Neural progenitor cell (in vitro differentiated cells): Measurements from ENCODE around the gene CCDC18. TPM values are rescaled to one million over a fixed set of nuclear protein-coding genes. Genes with fewer than 3 reads are reported as not detected.
A peak's percentile ranks its signal among the peaks of the same experiment; 100 is the strongest.

Experiments
- DNase-seq: peaks from one replicate; pipeline ENCODE4 v3.0.0-alpha.2; 2016; ENCODE audit warnings: low spot score
- H2AFZ ChIP-seq: fragments of 200-600 bp; sonication (generic); replicated peaks from 2 replicates; pipeline ENCODE4 v1.6.1; 2016; ENCODE audit warnings: antibody characterized with exemption
- H3F3A ChIP-seq: fragments of 200-600 bp; sonication (generic); 2 replicates; pipeline ENCODE4 v1.6.1; 2016; ENCODE audit warnings: antibody characterized with exemption, low read depth
- H3K27ac ChIP-seq: fragments of 200-600 bp; sonication (generic); 2 replicates; pipeline ENCODE4 v1.5.1; 2016; ENCODE audit warnings: mild to moderate bottlenecking
- H3K27me3 ChIP-seq: fragments of 200-600 bp; sonication (generic); 2 replicates; pipeline ENCODE4 v1.6.1; 2016; ENCODE audit warnings: mild to moderate bottlenecking, moderate library complexity
- H3K36me3 ChIP-seq: fragments of 200-600 bp; sonication (generic); 2 replicates; pipeline ENCODE4 v1.5.1; 2016
- H3K4me1 ChIP-seq: fragments of 200-600 bp; sonication (generic); 2 replicates; pipeline ENCODE4 v1.6.1; 2016; ENCODE audit warnings: mixed run types
- H3K4me2 ChIP-seq: fragments of 200-600 bp; sonication (generic); 2 replicates; pipeline ENCODE4 v1.6.1; 2016
- H3K4me3 ChIP-seq: fragments of 200-600 bp; sonication (generic); 2 replicates; pipeline ENCODE4 v1.5.1; 2016
- H3K79me2 ChIP-seq: fragments of 200-600 bp; sonication (generic); 2 replicates; pipeline ENCODE4 v1.6.1; 2016; ENCODE audit warnings: low read depth
- H3K9ac ChIP-seq: fragments of 200-600 bp; sonication (generic); 2 replicates; pipeline ENCODE4 v1.6.1; 2016
- H3K9me3 ChIP-seq: fragments of 200-600 bp; sonication (generic); 2 replicates; pipeline ENCODE4 v1.5.1; 2016; ENCODE audit warnings: low read depth
- H4K20me1 ChIP-seq: fragments of 200-600 bp; sonication (generic); 2 replicates; pipeline ENCODE4 v1.6.1; 2016; ENCODE audit warnings: low read depth
- H3K27ac Mint-ChIP-seq: 3 replicates; pipeline ENCODE4 v1.8.0; 2021; ENCODE audit warnings: mixed read lengths
- H3K27me3 Mint-ChIP-seq: 2 replicates; pipeline ENCODE4 v1.8.0; 2022; ENCODE audit warnings: low read depth, mild to moderate bottlenecking, inconsistent platforms, moderate library complexity, mixed read lengths; ENCODE audit not compliant: insufficient read depth
- H3K36me3 Mint-ChIP-seq: 3 replicates; pipeline ENCODE4 v1.8.0; 2021; ENCODE audit warnings: mixed read lengths
- H3K4me1 Mint-ChIP-seq: 3 replicates; pipeline ENCODE4 v1.8.0; 2021; ENCODE audit warnings: mixed read lengths
- H3K4me3 Mint-ChIP-seq: 3 replicates; pipeline ENCODE4 v1.8.0; 2021; ENCODE audit warnings: mild to moderate bottlenecking, moderate library complexity, mixed read lengths
- H3K9me3 Mint-ChIP-seq: 3 replicates; pipeline ENCODE4 v1.8.0; 2020; ENCODE audit warnings: mixed read lengths
- CTCF ChIP-seq: fragments of 200-600 bp; sonication (generic); IDR thresholded peaks from 2 replicates; pipeline ENCODE4 v1.5.1; 2017; ENCODE audit warnings: antibody characterized with exemption, mild to moderate bottlenecking
- EZH2 ChIP-seq: fragments of 200-600 bp; sonication (generic); IDR thresholded peaks from 2 replicates; pipeline ENCODE4 v1.6.1; 2017; ENCODE audit warnings: antibody characterized with exemption, mild to moderate bottlenecking, moderate library complexity
- EZH2phosphoT487 ChIP-seq: fragments of 200-600 bp; sonication (generic); IDR thresholded peaks from 2 replicates; pipeline ENCODE4 v1.6.1; 2017; ENCODE audit warnings: antibody characterized with exemption
- total RNA-seq: library from RNA; depleted of rRNA; stranded (reverse); fragments of >200 nt; gene quantifications from 2 replicates; pipeline ENCODE4 v1.2.3, GENCODE V29; 2015; ENCODE audit warnings: low replicate concordance

The CCDC18 gene
- 35.2 and 54.4 TPM in 2 replicates for total RNA-seq

GRCh38 chr1:93180723-93181613 lies at the start of gene CCDC18:
TSS of gene CCDC18 (plus strand) at chr1:93180724. CDS start at chr1:93183362, 2,638 bp downstream.
- Histone ChIP-seq H3K9me3 (no peaks in the 10 kb centered on the region), H3K9ac (peak within 1 kb of the TSS; percentile 47), H2AFZ (peak within 1 kb of the TSS; percentile 98), H3K4me3 (peak within 1 kb of the TSS; percentile 95), H3F3A (peaks cover 24% of the 10 kb centered on the region), H3K27me3 (no peaks in the 10 kb centered on the region), H3K79me2 (peaks cover 74% of the 10 kb centered on the region), H3K4me1 (peaks cover 9% of the 10 kb centered on the region), H4K20me1 (peaks cover 9% of the 10 kb centered on the region), H3K27ac (peak within 1 kb of the TSS; percentile 93), H3K36me3 (no peaks in the 10 kb centered on the region), H3K4me2 (peak within 1 kb of the TSS; percentile 93)
- no peaks in the 10 kb centered on the region for H3K9me3 Mint-ChIP-seq
- H3K27ac Mint-ChIP-seq: peak within 1 kb of the TSS; percentile 85
- H3K36me3 Mint-ChIP-seq: peaks cover 3% of the 10 kb centered on the region
- peaks cover 2% of the 10 kb centered on the region for H3K27me3 Mint-ChIP-seq
- peaks cover 24% of the 10 kb centered on the region for H3K4me1 Mint-ChIP-seq
- no peak for TF ChIP-seq EZH2phosphoT487
- no peak for TF ChIP-seq CTCF
- TF ChIP-seq EZH2: no peak
- peak within 1 kb of the TSS; percentile 91 for H3K4me3 Mint-ChIP-seq
- DNase-seq: no peak

- H3F3A ChIP-seq: peaks cover 6% of the 10 kb centered on the region
- H3K27ac ChIP-seq: no peak overlapping the region
- H3K27me3 ChIP-seq: no peaks in the 10 kb centered on the region
- no peak overlapping the region for H2AFZ ChIP-seq
- Mint-ChIP-seq H3K9me3 (no peaks in the 10 kb centered on the region), H3K36me3 (peaks cover 10% of the 10 kb centered on the region), H3K27ac (no peak overlapping the region), H3K4me1 (no peaks in the 10 kb centered on the region), H3K4me3 (no peak overlapping the region), H3K27me3 (no peaks in the 10 kb centered on the region)
- no peak for TF ChIP-seq EZH2
- TF ChIP-seq CTCF: no peak
- TF ChIP-seq EZH2phosphoT487: no peak
- no peak overlapping the region for H3K9ac ChIP-seq
- H3K9me3 ChIP-seq: no peaks in the 10 kb centered on the region
- H3K79me2 ChIP-seq: no peaks in the 10 kb centered on the region
- H3K36me3 ChIP-seq: peaks cover 50% of the 10 kb centered on the region
- H3K4me2 ChIP-seq: no peak overlapping the region
- no peak overlapping the region for H3K4me3 ChIP-seq
- H4K20me1 ChIP-seq: peaks cover 5% of the 10 kb centered on the region
- H3K4me1 ChIP-seq: no peaks in the 10 kb centered on the region
- DNase-seq: no peak
Measured at GRCh38 chr1:93132638-93133037, 47.9 kb upstream of the CCDC18 start.

- H3K4me1 Mint-ChIP-seq: no peaks in the 10 kb centered on the region
- no peaks in the 10 kb centered on the region for H3K27me3 Mint-ChIP-seq
- Histone ChIP-seq H3K4me2 (no peak overlapping the region), H2AFZ (no peak overlapping the region), H3K9ac (no peak overlapping the region), H3K36me3 (peaks cover 52% of the 10 kb centered on the region), H3K9me3 (no peaks in the 10 kb centered on the region), H3K27me3 (no peaks in the 10 kb centered on the region), H3K4me1 (no peaks in the 10 kb centered on the region), H3K4me3 (no peak overlapping the region), H3F3A (peaks cover 18% of the 10 kb centered on the region), H4K20me1 (peaks cover 2% of the 10 kb centered on the region), H3K79me2 (peaks cover 11% of the 10 kb centered on the region), H3K27ac (no peak overlapping the region)
- H3K4me3 Mint-ChIP-seq: no peak overlapping the region
- TF ChIP-seq EZH2phosphoT487: no peak
- TF ChIP-seq CTCF: no peak
- no peak for TF ChIP-seq EZH2
- no peaks in the 10 kb centered on the region for H3K9me3 Mint-ChIP-seq
- H3K27ac Mint-ChIP-seq: no peak overlapping the region
- H3K36me3 Mint-ChIP-seq: peaks cover 16% of the 10 kb centered on the region
- no peak for DNase-seq
Measured at GRCh38 chr1:93136445-93136844, 44.1 kb upstream of the CCDC18 start.
